ENCODE results near the gene IL36A. TPM values are rescaled to one million over a fixed set of nuclear protein-coding genes. Genes with fewer than 3 reads are reported as not detected.

Gene IL36A
- total RNA-seq, 1 experiment from 2014 or later: not detected

GRCh38 chr2:112997151-112997550, 8.1 kb upstream of the IL36A start:
- no CpG with 5 or more reads among the region's 1 CpG for WGBS (ENCODE audit: extremely low coverage, insufficient read length, low lambda C conversion rate)
- Histone ChIP-seq H3K18ac (ENCODE audit: insufficient read length, low read depth, low read length) (no peak overlapping the region), H4K91ac (ENCODE audit: insufficient read length, low read depth, low read length) (no peak overlapping the region), H2AFZ (ENCODE audit: low read length) (no peak overlapping the region), H4K8ac (replicated peaks; ENCODE audit: insufficient read length, low read depth, low read length) (no peak overlapping the region), H3K79me2 (ENCODE audit: insufficient read depth, low read length) (no peaks in the 10 kb centered on the region), H2BK15ac (ENCODE audit: low read depth, low read length) (no peak overlapping the region), H3T11ph (ENCODE audit: low read length) (no peak overlapping the region), H2BK120ac (ENCODE audit: low read depth, low read length, poor library complexity, severe bottlenecking) (no peak overlapping the region), H2BK20ac (ENCODE audit: low read depth, low read length, poor library complexity, severe bottlenecking) (no peak overlapping the region), H4K5ac (ENCODE audit: insufficient read length, low read depth, low read length) (no peak overlapping the region), H3K79me1 (ENCODE audit: insufficient read depth, low read depth, low read length, poor library complexity, severe bottlenecking) (no peaks in the 10 kb centered on the region), H2AK5ac (ENCODE audit: insufficient read length, low read length) (no peak overlapping the region), H3K9ac (ENCODE audit: extremely low read depth, insufficient read length, low read length) (no peak overlapping the region), H3K23me2 (ENCODE audit: insufficient read length, low read depth, low read length, poor library complexity, severe bottlenecking) (no peaks in the 10 kb centered on the region), H4K20me1 (ENCODE audit: control insufficient read depth, insufficient read depth, insufficient read length) (no peaks in the 10 kb centered on the region), H3K56ac (ENCODE audit: insufficient read length, low read depth, low read length) (no peak overlapping the region), H3K14ac (ENCODE audit: insufficient read depth, low read length) (no peak overlapping the region), H3K27ac (ENCODE audit: insufficient read length, low read depth, low read length) (no peak overlapping the region), H3K27me3 (ENCODE audit: insufficient read depth, low read length) (no peaks in the 10 kb centered on the region), H3K23ac (ENCODE audit: insufficient read length, low read depth, low read length) (no peak overlapping the region), H2BK12ac (ENCODE audit: insufficient read length, low read depth, low read length) (no peak overlapping the region), H3K9me3 (ENCODE audit: control insufficient read depth, low read depth, low read length) (no peaks in the 10 kb centered on the region), H3K4ac (ENCODE audit: low read depth, low read length) (no peak overlapping the region), H3K4me1 (ENCODE audit: insufficient read depth, low read length) (no peaks in the 10 kb centered on the region), H3K4me2 (ENCODE audit: insufficient read depth, insufficient read length, low read length) (no peak overlapping the region), H2BK5ac (ENCODE audit: insufficient read length, low read length) (no peak overlapping the region)
- TF ChIP-seq CTCF (conservative IDR thresholded peaks at IDR 0.05): no peak
- Mint-ChIP-seq H3K4me1 (no peaks in the 10 kb centered on the region), H3K9me3 (peaks cover 49 to 85% of the 10 kb centered on the region in 2 experiments), H3K4me3 (no peak overlapping the region), H3K27ac (no peak overlapping the region), H3K27me3 (ENCODE audit: low read depth) (peaks cover 9% of the 10 kb centered on the region), H3K36me3 (ENCODE audit: insufficient read depth in 1 of 3, low read depth in 3 of 3) (peaks cover 0 to 13% (median 0%) of the 10 kb centered on the region in 3 experiments; a peak in 2 of 7 replicates)
- DNase-seq: no peak
